HepG2 (cell line): ENCODE measurements around the gene IFNAR1. TPM values are rescaled to one million over a fixed set of nuclear protein-coding genes. Genes with fewer than 3 reads are reported as not detected.
A peak's percentile ranks its signal among the peaks of the same experiment; 100 is the strongest.

Experiments used
- ATAC-seq: fragments of 200-7000 bp; cut with Tn5 transposase; 3 replicates; pipeline ENCODE4 v1.9.1; 2020; ENCODE audit warnings: mild to moderate bottlenecking, moderate library complexity
- BruUV-seq: library from RNA; stranded (reverse); fragments of 400-500 nt; replicated peaks from 2 replicates; lab custom pipeline; 2021; lab: Mats Ljungman, UMichigan
- CTCF ChIA-PET: fragments of 300-600 bp; formaldehyde crosslinking; extraction: SDS; loops from one replicate; lab custom pipeline; 2021; ENCODE audit warnings: low total read pairs, inconsistent platforms, low intra/inter-chr PET ratio; lab: Yijun Ruan, JAX
- POLR2A ChIA-PET: fragments of 350-600 bp; sonication (Branson Sonifier 250); formaldehyde crosslinking; loops from one replicate; lab custom pipeline; 2020; ENCODE audit warnings: antibody characterized with exemption, inconsistent platforms; lab: Yijun Ruan, JAX
- DNase-seq: peaks from one replicate; pipeline ENCODE4 v3.0.0-alpha.2; 2015; ENCODE audit warnings: low spot score
- FAIRE-seq: peaks from 3 replicates; lab custom pipeline; 2011; peaks lifted over from hg19 to GRCh38; lab: Jason Lieb, UNC
- H2AFZ ChIP-seq: one replicate; pipeline ENCODE4 v1.6.1; 2011; ENCODE audit warnings: low read length, inconsistent platforms
- H3K27ac ChIP-seq: fragments of 300-600 bp; 3 replicates; pipeline ENCODE4 v1.8.0; 2011; ENCODE audit warnings: mixed run types, mild to moderate bottlenecking, mixed read lengths, low read length, inconsistent platforms; ENCODE audit not compliant: insufficient read depth; ENCODE audit errors: extremely low read length
- H3K27me3 ChIP-seq, 2 experiments: fragments of 200-600 bp in 1 of 2; 2 replicates in 1 of 2; 3 replicates in 1 of 2; pipeline versions ENCODE4 v1.6.0 to v1.8.0; 2011; ENCODE audit warnings: low read length in 2 of 2, mild to moderate bottlenecking in 2 of 2, moderate library complexity in 2 of 2, inconsistent platforms in 1 of 2; ENCODE audit not compliant: insufficient read depth in 2 of 2, control insufficient read depth in 1 of 2
- H3K36me3 ChIP-seq, 2 experiments: fragments of 200-600 bp in 1 of 2; replicated peaks in 1 of 2; 2 replicates in 1 of 2; 3 replicates in 1 of 2; pipeline versions ENCODE4 v1.5.1 to v1.8.0; 2011; ENCODE audit warnings: low read length in 2 of 2, inconsistent platforms in 1 of 2; ENCODE audit not compliant: insufficient read depth in 2 of 2, control insufficient read depth in 1 of 2
- H3K4me1 ChIP-seq: 2 replicates; pipeline ENCODE4 v1.5.1; 2012; ENCODE audit warnings: low read length, inconsistent platforms; ENCODE audit not compliant: insufficient read depth
- H3K4me2 ChIP-seq: 2 replicates; pipeline ENCODE4 v1.6.0; 2011; ENCODE audit warnings: low read depth, low read length, inconsistent platforms
- H3K4me3 ChIP-seq, 3 experiments: fragments of 200-600 bp in 1 of 3; sonication (generic), shearing (Covaris generic) in 1 of 3; replicated peaks in 1 of 3; 2 replicates each; pipeline ENCODE4 v1.5.1; 2011 to 2016; ENCODE audit warnings: low read length in 3 of 3, inconsistent platforms in 2 of 3, low read depth in 2 of 3, mild to moderate bottlenecking in 2 of 3, control low read depth in 1 of 3, mixed read lengths in 1 of 3; ENCODE audit not compliant: insufficient read depth in 1 of 3
- H3K79me2 ChIP-seq: one replicate; pipeline ENCODE4 v1.6.1; 2011; ENCODE audit warnings: low read length, inconsistent platforms; ENCODE audit not compliant: insufficient read depth
- H3K9ac ChIP-seq: 2 replicates; pipeline ENCODE4 v1.6.0; 2011; ENCODE audit warnings: mild to moderate bottlenecking, low read depth, low read length, inconsistent platforms; ENCODE audit not compliant: insufficient read depth
- H3K9me3 ChIP-seq: 2 replicates; pipeline ENCODE4 v1.5.1; 2012; ENCODE audit warnings: mild to moderate bottlenecking, low read length
- H4K20me1 ChIP-seq: 2 replicates; pipeline ENCODE4 v1.6.0; 2011; ENCODE audit warnings: inconsistent platforms, mild to moderate bottlenecking, low read length, moderate library complexity; ENCODE audit not compliant: insufficient read depth
- CREM ChIP-seq, 2 experiments: sonication (generic) in 1 of 2; formaldehyde crosslinking in 1 of 2; IDR thresholded peaks; 2 replicates each; pipeline versions ENCODE4 v1.4.0 to v1.6.1; 2016 to 2020; ENCODE audit warnings: antibody characterized with exemption in 1 of 2, mild to moderate bottlenecking in 1 of 2, missing genetic modification reagents in 1 of 2
- ELF1 ChIP-seq: sonication (generic); formaldehyde crosslinking; IDR thresholded peaks from 2 replicates; pipeline ENCODE4 v1.4.0; 2020; ENCODE audit warnings: missing genetic modification reagents
- HNF4A ChIP-seq: sonication (generic); formaldehyde crosslinking; IDR thresholded peaks from 2 replicates; pipeline ENCODE4 v1.4.0; 2020; ENCODE audit warnings: missing genetic modification reagents
- NCOR1 ChIP-seq: fragments of 200-600 bp; sonication (generic); IDR thresholded peaks from 2 replicates; pipeline ENCODE4 v1.7.0; 2017; ENCODE audit warnings: antibody characterized with exemption, low read length, borderline replicate concordance
- RNF2 ChIP-seq: fragments of 450-650 bp; conservative IDR thresholded peaks from 2 replicates; pipeline ENCODE4 v1.6.1; 2016; ENCODE audit warnings: low read depth
- SSRP1 ChIP-seq: IDR thresholded peaks from 2 replicates; pipeline ENCODE4 v1.6.1; 2016; ENCODE audit warnings: control low read depth
- ZNF10 ChIP-seq: sonication (generic); formaldehyde crosslinking; IDR thresholded peaks from 2 replicates; pipeline ENCODE4 v1.4.0; 2020; ENCODE audit warnings: mild to moderate bottlenecking, low read depth, missing genetic modification reagents, borderline replicate concordance
- ZNF138 ChIP-seq: sonication (generic); formaldehyde crosslinking; IDR thresholded peaks from 2 replicates; pipeline ENCODE4 v1.5.0; 2020; ENCODE audit warnings: mild to moderate bottlenecking, low read depth, missing genetic modification reagents
- ZNF616 ChIP-seq: sonication (generic); formaldehyde crosslinking; IDR thresholded peaks from 2 replicates; pipeline ENCODE4 v1.5.0; 2020; ENCODE audit warnings: low read depth, mild to moderate bottlenecking, missing genetic modification reagents
- WGBS: methylation state at CpG from one replicate; pipeline ENCODE4 v1.1.6; 2017; ENCODE audit warnings: low lambda C conversion rate; 5-methylcytosine and 5-hydroxymethylcytosine counted together
- in situ Hi-C: cut with HindIII; loops from 2 replicates; pipeline ENCODE4 v1.10.0; 2017; ENCODE audit warnings: low pct_unique_long_range_greater_than_20kb; ENCODE audit not compliant: extremely low pct_ligation_motif_present
- intact Hi-C: fragments of 100-400 bp; cut with micrococcal nuclease; formaldehyde crosslinking; loops from one replicate; pipeline ENCODE4 v1.10.0; 2022; ENCODE audit not compliant: unreplicated experiment
- polyA plus RNA-seq, 8 experiments: library from polyadenylated mRNA; depleted of rRNA in 3 of 8; stranded (reverse) in 7 of 8; unstranded in 1 of 8; fragments of >200 nt; fragmentation: Illumina TruSeq in 4 of 8; extraction: Trizol in 4 of 8; gene quantifications; 2 replicates each; pipeline versions ENCODE4 v1.2.1 to v1.2.3, GENCODE V29; 2011 to 2016; ENCODE audit warnings: low read depth in 4 of 8, missing spikeins in 1 of 8, mixed read lengths in 1 of 8; ENCODE audit not compliant: insufficient read depth in 1 of 8
- total RNA-seq, 5 experiments: library from RNA; depleted of rRNA; stranded (reverse); fragments of >200 nt; fragmentation: Illumina TruSeq; extraction: Trizol; gene quantifications; 2 replicates each; pipeline ENCODE4 v1.2.3, GENCODE V29; 2016; ENCODE audit warnings: low read depth in 1 of 5

IFNAR1 gene
- total and polyA plus RNA-seq, 2 of the 13 experiments (the other 11 are each of a cell fraction or from before 2014, with no cell fraction given), result 6.7 to 9.3 TPM

DNA sequence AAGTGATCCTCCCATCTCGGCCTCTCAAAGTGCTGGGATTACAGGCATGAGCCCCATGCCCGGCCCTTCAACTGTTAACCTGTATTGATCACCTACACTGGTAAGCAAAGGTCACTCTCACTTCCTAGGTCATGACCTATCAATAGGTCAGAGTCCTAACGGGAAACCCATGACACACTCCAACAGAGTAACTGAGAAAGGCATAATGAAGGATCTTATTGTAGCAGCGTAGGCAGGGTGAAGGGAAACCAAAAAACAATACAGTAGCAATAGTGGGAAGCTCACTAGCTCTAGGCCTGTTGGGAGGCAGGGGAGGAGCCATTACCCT is 19.5 kb upstream of the IFNAR1 start (continued):
- TF ChIP-seq NCOR1 (peak; percentile 47; the same call in 1 of the 2 replicates), ELF1 (CRISPR knock-in tag) (peak; percentile 42; the same call in 1 of the 2 replicates), HNF4A (peak; percentile 75), CREM (IDR thresholded peaks at IDR 0.05) (peak; percentile 33; the same call in 1 of the 2 replicates), CREM (CRISPR knock-in tag; IDR thresholded peaks at IDR 0.05) (no peak)
- TF ChIP-seq, all 625 proteins: peak for 54

GRCh38 chr21:33305938-33306337 is 18.8 kb upstream of the IFNAR1 start:
- H3K27me3 ChIP-seq, result no peaks in the 10 kb centered on the region
- no TSS peak for BruUV-seq
- no peak overlapping the region for H3K9ac ChIP-seq
- no peak overlapping the region for H3K4me3 ChIP-seq
- peaks cover 50% of the 10 kb centered on the region for H3K4me1 ChIP-seq
- H4K20me1 ChIP-seq, result no peaks in the 10 kb centered on the region
- whole genome bisulfite sequencing, result 51% methylated on average over 2 of the region's 2 CpGs
- TF ChIP-seq ZNF138 (CRISPR knock-in tag) (no peak), SSRP1 (no peak), ZNF10 (CRISPR knock-in tag) (no peak), RNF2 (no peak), ZNF616 (CRISPR knock-in tag) (no peak)
- H3K36me3 ChIP-seq, result no peaks in the 10 kb centered on the region
- ChIA-PET CTCF (no interaction called here), POLR2A (no interaction called here)
- in situ Hi-C loops, result no loop called here
- DNase-seq (no peak), FAIRE-seq (no peak), ATAC-seq (no peak)
- no peak overlapping the region for H3K4me2 ChIP-seq
- 0 out of 2 replicates have a peak, but pooled peaks cover 4% of the 10 kb centered on the region for H3K9me3 ChIP-seq
- intact Hi-C loops, result no loop called here
- no peaks in the 10 kb centered on the region for H3K79me2 ChIP-seq
- no peak overlapping the region for H2AFZ ChIP-seq
- no peak overlapping the region for H3K27ac ChIP-seq
